H1 (cell line): ENCODE data around the gene CALR. TPM values are rescaled to one million over a fixed set of nuclear protein-coding genes. Genes with fewer than 3 reads are reported as not detected.

Source experiments
- EP300 ChIP-seq, 2 experiments: IDR thresholded peaks; 1 replicate in 1 of 2; 2 replicates in 1 of 2; pipeline ENCODE4 v1.6.1; 2011 to 2012; ENCODE audit warnings: low read depth in 2 of 2, low read length in 2 of 2, mild to moderate bottlenecking in 2 of 2, borderline replicate concordance in 1 of 2, inconsistent platforms in 1 of 2, moderate library complexity in 1 of 2
- HDAC6 ChIP-seq: IDR thresholded peaks from one replicate; pipeline ENCODE4 v1.7.1; 2012; ENCODE audit warnings: low read depth, mild to moderate bottlenecking, inconsistent platforms, low read length, moderate library complexity
- JUN ChIP-seq: IDR thresholded peaks from 2 replicates; pipeline ENCODE4 v1.6.1; 2011; ENCODE audit warnings: low read depth, mild to moderate bottlenecking, improper control_type of control experiment, low read length
- KDM4A ChIP-seq: IDR thresholded peaks from one replicate; pipeline ENCODE4 v1.7.1; 2012; ENCODE audit warnings: low read depth, mild to moderate bottlenecking, moderate library complexity, low read length, inconsistent platforms; ENCODE audit not compliant: severe bottlenecking
- POLR2A ChIP-seq, 2 experiments: IDR thresholded peaks; 1 replicate in 1 of 2; 2 replicates in 1 of 2; pipeline ENCODE4 v1.6.1; 2011; ENCODE audit warnings: low read depth in 2 of 2, low read length in 2 of 2, mild to moderate bottlenecking in 2 of 2; ENCODE audit errors: control extremely low read depth in 1 of 2
- SIX5 ChIP-seq: IDR thresholded peaks from 2 replicates; pipeline ENCODE4 v1.6.1; 2011; ENCODE audit warnings: mild to moderate bottlenecking, low read depth, low read length
- polyA plus RNA-seq, 7 experiments: library from polyadenylated mRNA; depleted of rRNA in 3 of 7; stranded (reverse) in 5 of 7; unstranded in 2 of 7; fragments of >200 nt in 5 of 7; fragments of 200-250 nt in 2 of 7; gene quantifications; 1 replicate in 5 of 7; 2 replicates in 1 of 7; 4 replicates in 1 of 7; pipeline versions ENCODE4 v1.2.1 to v1.2.3, GENCODE V29; 2011 to 2013; ENCODE audit warnings: missing spikeins in 2 of 7, mixed read lengths in 2 of 7
- total RNA-seq: library from RNA; stranded (reverse); fragmentation: NEBNext Ultra II Directional; extraction: Animal tissue kit (Norgen Biotek cat#: 25700); gene quantifications from 2 replicates; pipeline ENCODE4 v1.2.1, GENCODE V29; 2021
- TF ChIP-seq, protein P1 (sequence below): fragments of 300-600 bp; sonication (generic); IDR thresholded peaks from 2 replicates; pipeline ENCODE4 v1.7.1; 2012; ENCODE audit warnings: low read length, moderate library complexity, mild to moderate bottlenecking, inconsistent platforms; ENCODE audit not compliant: insufficient replicate concordance
- TF ChIP-seq, protein P2 (sequence below): IDR thresholded peaks from 2 replicates; pipeline ENCODE4 v1.6.1; 2012; ENCODE audit warnings: inconsistent platforms

Gene CALR
- total and polyA plus RNA-seq, 2 of the 8 experiments (the other 6 are each of a cell fraction or from before 2014, with no cell fraction given): 591 to 1,155 TPM

DNA sequence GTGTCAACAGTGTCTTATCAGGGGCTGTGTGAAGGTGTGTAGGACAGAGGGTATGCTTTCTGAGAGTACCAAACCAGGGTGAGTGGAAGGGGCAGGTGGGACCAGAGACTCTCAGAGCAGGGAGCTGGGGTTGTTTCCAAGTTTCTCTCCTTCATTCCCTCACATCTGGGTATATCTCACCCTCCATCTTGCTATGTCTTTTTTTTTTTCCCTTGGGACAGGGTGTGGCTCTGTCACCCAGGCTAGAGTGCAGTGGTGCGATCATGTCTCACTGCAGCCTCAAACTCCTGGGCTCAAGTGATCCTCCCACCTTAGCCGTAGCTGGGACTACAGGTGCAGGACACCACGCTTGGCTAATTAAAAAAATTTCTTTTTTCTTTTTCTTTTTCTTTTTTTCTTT, 41.6 kb downstream of the CALR start (continued):
- TF ChIP-seq, protein P1, sequence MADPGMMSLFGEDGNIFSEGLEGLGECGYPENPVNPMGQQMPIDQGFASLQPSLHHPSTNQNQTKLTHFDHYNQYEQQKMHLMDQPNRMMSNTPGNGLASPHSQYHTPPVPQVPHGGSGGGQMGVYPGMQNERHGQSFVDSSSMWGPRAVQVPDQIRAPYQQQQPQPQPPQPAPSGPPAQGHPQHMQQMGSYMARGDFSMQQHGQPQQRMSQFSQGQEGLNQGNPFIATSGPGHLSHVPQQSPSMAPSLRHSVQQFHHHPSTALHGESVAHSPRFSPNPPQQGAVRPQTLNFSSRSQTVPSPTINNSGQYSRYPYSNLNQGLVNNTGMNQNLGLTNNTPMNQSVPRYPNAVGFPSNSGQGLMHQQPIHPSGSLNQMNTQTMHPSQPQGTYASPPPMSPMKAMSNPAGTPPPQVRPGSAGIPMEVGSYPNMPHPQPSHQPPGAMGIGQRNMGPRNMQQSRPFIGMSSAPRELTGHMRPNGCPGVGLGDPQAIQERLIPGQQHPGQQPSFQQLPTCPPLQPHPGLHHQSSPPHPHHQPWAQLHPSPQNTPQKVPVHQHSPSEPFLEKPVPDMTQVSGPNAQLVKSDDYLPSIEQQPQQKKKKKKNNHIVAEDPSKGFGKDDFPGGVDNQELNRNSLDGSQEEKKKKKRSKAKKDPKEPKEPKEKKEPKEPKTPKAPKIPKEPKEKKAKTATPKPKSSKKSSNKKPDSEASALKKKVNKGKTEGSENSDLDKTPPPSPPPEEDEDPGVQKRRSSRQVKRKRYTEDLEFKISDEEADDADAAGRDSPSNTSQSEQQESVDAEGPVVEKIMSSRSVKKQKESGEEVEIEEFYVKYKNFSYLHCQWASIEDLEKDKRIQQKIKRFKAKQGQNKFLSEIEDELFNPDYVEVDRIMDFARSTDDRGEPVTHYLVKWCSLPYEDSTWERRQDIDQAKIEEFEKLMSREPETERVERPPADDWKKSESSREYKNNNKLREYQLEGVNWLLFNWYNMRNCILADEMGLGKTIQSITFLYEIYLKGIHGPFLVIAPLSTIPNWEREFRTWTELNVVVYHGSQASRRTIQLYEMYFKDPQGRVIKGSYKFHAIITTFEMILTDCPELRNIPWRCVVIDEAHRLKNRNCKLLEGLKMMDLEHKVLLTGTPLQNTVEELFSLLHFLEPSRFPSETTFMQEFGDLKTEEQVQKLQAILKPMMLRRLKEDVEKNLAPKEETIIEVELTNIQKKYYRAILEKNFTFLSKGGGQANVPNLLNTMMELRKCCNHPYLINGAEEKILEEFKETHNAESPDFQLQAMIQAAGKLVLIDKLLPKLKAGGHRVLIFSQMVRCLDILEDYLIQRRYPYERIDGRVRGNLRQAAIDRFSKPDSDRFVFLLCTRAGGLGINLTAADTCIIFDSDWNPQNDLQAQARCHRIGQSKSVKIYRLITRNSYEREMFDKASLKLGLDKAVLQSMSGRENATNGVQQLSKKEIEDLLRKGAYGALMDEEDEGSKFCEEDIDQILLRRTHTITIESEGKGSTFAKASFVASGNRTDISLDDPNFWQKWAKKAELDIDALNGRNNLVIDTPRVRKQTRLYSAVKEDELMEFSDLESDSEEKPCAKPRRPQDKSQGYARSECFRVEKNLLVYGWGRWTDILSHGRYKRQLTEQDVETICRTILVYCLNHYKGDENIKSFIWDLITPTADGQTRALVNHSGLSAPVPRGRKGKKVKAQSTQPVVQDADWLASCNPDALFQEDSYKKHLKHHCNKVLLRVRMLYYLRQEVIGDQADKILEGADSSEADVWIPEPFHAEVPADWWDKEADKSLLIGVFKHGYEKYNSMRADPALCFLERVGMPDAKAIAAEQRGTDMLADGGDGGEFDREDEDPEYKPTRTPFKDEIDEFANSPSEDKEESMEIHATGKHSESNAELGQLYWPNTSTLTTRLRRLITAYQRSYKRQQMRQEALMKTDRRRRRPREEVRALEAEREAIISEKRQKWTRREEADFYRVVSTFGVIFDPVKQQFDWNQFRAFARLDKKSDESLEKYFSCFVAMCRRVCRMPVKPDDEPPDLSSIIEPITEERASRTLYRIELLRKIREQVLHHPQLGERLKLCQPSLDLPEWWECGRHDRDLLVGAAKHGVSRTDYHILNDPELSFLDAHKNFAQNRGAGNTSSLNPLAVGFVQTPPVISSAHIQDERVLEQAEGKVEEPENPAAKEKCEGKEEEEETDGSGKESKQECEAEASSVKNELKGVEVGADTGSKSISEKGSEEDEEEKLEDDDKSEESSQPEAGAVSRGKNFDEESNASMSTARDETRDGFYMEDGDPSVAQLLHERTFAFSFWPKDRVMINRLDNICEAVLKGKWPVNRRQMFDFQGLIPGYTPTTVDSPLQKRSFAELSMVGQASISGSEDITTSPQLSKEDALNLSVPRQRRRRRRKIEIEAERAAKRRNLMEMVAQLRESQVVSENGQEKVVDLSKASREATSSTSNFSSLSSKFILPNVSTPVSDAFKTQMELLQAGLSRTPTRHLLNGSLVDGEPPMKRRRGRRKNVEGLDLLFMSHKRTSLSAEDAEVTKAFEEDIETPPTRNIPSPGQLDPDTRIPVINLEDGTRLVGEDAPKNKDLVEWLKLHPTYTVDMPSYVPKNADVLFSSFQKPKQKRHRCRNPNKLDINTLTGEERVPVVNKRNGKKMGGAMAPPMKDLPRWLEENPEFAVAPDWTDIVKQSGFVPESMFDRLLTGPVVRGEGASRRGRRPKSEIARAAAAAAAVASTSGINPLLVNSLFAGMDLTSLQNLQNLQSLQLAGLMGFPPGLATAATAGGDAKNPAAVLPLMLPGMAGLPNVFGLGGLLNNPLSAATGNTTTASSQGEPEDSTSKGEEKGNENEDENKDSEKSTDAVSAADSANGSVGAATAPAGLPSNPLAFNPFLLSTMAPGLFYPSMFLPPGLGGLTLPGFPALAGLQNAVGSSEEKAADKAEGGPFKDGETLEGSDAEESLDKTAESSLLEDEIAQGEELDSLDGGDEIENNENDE: no peak
- no peak for TF ChIP-seq KDM4A
- TF ChIP-seq, protein P2, sequence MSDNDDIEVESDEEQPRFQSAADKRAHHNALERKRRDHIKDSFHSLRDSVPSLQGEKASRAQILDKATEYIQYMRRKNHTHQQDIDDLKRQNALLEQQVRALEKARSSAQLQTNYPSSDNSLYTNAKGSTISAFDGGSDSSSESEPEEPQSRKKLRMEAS: no peak
- TF ChIP-seq POLR2A (IDR thresholded peaks at IDR 0.05; ENCODE audit: control extremely low read depth in 1 of 2, low read depth in 2 of 2, low read length in 2 of 2): no peak
- TF ChIP-seq SIX5: no peak
- TF ChIP-seq HDAC6: no peak
- TF ChIP-seq EP300 (IDR thresholded peaks at IDR 0.05; ENCODE audit: borderline replicate concordance in 1 of 2, low read depth in 2 of 2, low read length in 2 of 2): no peak
- TF ChIP-seq JUN: no peak
